IPS DF 6.9 (cell line): ENCODE data around the gene RIMBP2.

ENCODE experiments used
- DNase-seq: peaks from one replicate; pipeline ENCODE4 v3.0.0-alpha.2; 2013; ENCODE audit warnings: low read depth, low spot score
- H3K27ac ChIP-seq: one replicate; pipeline ENCODE4 v1.5.1; 2013; ENCODE audit warnings: low read length, control low read depth
- H3K27me3 ChIP-seq: 2 replicates; pipeline ENCODE4 v1.6.1; 2013; ENCODE audit warnings: mild to moderate bottlenecking, low read length; ENCODE audit not compliant: control insufficient read depth, insufficient read depth
- H3K36me3 ChIP-seq: 2 replicates; pipeline ENCODE4 v1.6.1; 2013; ENCODE audit warnings: low read length; ENCODE audit not compliant: control insufficient read depth, insufficient read depth
- H3K4me1 ChIP-seq: 2 replicates; pipeline ENCODE4 v1.6.1; 2013; ENCODE audit warnings: low read length; ENCODE audit not compliant: control insufficient read depth, insufficient read depth
- H3K4me3 ChIP-seq: 2 replicates; pipeline ENCODE4 v1.5.1; 2013; ENCODE audit warnings: mild to moderate bottlenecking, low read length
- H3K9me3 ChIP-seq: 2 replicates; pipeline ENCODE4 v1.6.1; 2013; ENCODE audit warnings: low read length, inconsistent platforms; ENCODE audit not compliant: control insufficient read depth, insufficient read depth
- WGBS: extraction: QIAGEN DNeasy Blood & Tissue Kit; methylation state at CpG from one replicate; pipeline ENCODE4 v1.1.7; 2013; ENCODE audit warnings: mixed read lengths, missing lambda C conversion rate; ENCODE audit not compliant: insufficient read length, insufficient coverage; 5-methylcytosine and 5-hydroxymethylcytosine counted together

The RIMBP2 gene

GRCh38 chr12:130425698-130426245 is 290.3 kb downstream of the RIMBP2 start:
- Histone ChIP-seq H3K27me3 (no peaks in the 10 kb centered on the region; the same call in 1 of the 2 replicates), H3K4me1 (no peaks in the 10 kb centered on the region; the same call in 1 of the 2 replicates), H3K36me3 (no peaks in the 10 kb centered on the region; the same call in 1 of the 2 replicates), H3K4me3 (no peak overlapping the region), H3K9me3 (peaks cover 43% of the 10 kb centered on the region), H3K27ac (no peak overlapping the region)
- no CpG with 5 or more reads among the region's 20 CpGs for WGBS
- no peak for DNase-seq

DNA sequence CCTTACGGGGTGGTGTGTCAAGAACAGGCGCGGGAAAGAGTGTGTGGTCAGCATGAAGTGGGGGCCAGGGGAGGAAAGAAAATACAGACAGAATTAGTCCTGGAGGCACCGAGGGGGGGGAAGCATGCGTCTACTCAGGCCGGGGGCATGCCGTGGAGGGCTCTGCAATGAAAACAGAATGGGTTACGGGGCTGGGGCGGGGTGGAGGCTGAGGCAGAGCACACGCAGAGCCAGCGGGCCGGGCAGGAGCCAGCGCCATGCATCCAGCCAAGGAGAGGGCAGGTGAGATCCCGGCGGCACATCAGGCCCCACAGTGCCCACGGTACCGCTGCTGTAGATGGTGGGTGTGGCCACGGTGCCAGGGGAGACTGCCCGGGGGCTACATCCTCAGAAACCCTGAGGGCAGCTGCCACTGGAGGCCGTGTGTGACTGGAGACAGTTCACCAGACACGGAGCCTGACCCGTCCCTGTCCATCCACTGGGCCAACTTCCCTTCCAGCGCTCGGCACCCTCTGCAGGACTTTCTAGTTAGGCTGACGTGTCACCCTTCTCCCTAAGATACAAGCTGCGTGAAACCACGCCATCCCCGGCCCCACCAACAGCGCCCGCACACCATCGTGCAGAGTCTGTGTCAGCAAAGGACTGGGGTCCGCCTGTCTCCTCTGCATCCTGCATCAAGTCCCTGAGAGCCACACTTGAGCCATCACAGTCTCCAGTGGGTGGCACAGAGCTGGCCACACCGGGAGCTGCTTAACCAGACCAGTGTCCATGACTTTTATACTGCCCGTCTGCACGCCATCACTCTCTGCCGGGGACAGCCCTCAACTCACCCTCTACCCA is 291.0 kb downstream of the RIMBP2 start:
- Histone ChIP-seq H3K4me1 (no peaks in the 10 kb centered on the region; the same call in 1 of the 2 replicates), H3K9me3 (peaks cover 44% of the 10 kb centered on the region), H3K36me3 (no peaks in the 10 kb centered on the region; the same call in 1 of the 2 replicates), H3K27me3 (no peaks in the 10 kb centered on the region; the same call in 1 of the 2 replicates), H3K27ac (no peak overlapping the region), H3K4me3 (no peak overlapping the region)
- no CpG with 5 or more reads among the region's 36 CpGs for WGBS
- DNase-seq = no peak

DNA sequence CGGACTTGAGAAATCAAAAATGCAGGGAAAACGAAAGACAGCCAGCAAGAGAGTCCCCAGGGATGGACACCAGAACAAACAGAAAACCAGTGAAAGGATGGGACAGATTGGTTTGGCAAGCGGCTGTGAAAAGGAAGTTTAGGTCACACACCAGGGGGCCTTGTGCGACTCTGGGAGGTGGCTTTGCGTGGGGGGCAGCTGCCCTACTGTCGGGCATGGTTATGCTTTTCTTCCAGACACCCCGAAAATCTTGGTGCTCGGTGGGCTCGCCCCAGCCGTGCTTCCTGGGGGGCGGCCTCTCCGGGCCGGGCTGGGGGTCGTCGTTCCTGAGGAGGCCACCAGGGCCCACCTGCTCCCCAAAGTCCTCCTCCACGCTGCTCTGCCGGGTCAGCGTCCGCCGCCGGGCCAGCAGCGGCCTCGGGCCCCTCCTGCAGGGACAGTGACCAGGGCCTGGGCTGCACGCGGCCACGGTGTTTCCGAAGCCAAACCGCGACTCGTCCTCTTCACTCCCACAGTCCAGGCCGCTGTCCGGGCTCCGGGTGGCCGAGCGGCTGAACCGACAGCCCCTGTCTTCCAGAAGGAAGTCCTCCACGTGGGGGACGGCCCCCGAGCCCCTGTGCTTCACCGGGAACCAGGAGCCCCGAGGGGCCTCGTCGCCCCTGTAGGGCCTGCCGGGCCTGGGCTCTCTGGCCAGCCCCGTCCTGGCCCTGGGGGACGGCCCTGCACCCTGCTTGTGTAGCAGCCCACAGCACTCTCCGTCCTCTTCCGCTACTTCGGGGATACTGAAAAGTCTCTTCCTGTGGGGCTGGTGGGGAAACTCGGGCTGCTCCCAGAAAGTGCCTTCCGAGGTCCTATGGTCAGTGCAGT is 291.9 kb downstream of the RIMBP2 start:
- no peak overlapping the region for H3K27ac ChIP-seq
- H3K4me3 ChIP-seq = no peak overlapping the region
- H3K36me3 ChIP-seq = no peaks in the 10 kb centered on the region; the same call in 1 of the 2 replicates
- no CpG with 5 or more reads among the region's 51 CpGs for WGBS
- DNase-seq = no peak
- H3K27me3 ChIP-seq = no peaks in the 10 kb centered on the region; the same call in 1 of the 2 replicates
- H3K4me1 ChIP-seq = no peaks in the 10 kb centered on the region; the same call in 1 of the 2 replicates
- H3K9me3 ChIP-seq = peaks cover 41% of the 10 kb centered on the region

DNA sequence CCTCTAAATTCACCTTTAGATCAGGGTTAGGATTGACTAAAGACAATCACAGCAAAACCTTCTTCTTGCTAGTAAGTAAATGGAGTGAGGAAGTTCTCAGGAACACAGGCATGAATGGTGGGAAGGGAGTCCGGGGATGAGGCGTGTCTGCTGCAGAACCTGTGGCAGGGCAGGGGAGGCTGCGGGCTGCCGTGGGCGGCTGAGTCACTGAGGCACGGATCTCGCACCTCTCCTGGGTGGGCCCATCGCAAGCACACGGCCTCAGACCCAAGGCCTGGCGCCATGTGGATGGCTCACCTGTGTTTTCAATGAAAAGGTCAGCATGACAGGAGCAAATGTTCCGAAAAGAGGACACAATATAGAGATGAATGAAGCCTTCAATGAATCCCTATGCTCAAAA is 293.0 kb downstream of the RIMBP2 start:
- WGBS = no CpG with 5 or more reads among the region's 11 CpGs
- Histone ChIP-seq H3K36me3 (no peaks in the 10 kb centered on the region; the same call in 1 of the 2 replicates), H3K27me3 (no peaks in the 10 kb centered on the region; the same call in 1 of the 2 replicates), H3K27ac (no peak overlapping the region), H3K4me3 (no peak overlapping the region), H3K9me3 (peaks cover 43% of the 10 kb centered on the region), H3K4me1 (no peaks in the 10 kb centered on the region; the same call in 1 of the 2 replicates)
- no peak for DNase-seq

GRCh38 chr12:130422676-130423075 is 293.4 kb downstream of the RIMBP2 start:
- Histone ChIP-seq H3K36me3 (no peaks in the 10 kb centered on the region; the same call in 1 of the 2 replicates), H3K4me1 (no peaks in the 10 kb centered on the region; the same call in 1 of the 2 replicates), H3K27me3 (no peaks in the 10 kb centered on the region; the same call in 1 of the 2 replicates), H3K4me3 (no peak overlapping the region), H3K27ac (no peak overlapping the region), H3K9me3 (peaks cover 40% of the 10 kb centered on the region)
- no peak for DNase-seq
- no CpG with 5 or more reads among the region's 8 CpGs for WGBS

DNA sequence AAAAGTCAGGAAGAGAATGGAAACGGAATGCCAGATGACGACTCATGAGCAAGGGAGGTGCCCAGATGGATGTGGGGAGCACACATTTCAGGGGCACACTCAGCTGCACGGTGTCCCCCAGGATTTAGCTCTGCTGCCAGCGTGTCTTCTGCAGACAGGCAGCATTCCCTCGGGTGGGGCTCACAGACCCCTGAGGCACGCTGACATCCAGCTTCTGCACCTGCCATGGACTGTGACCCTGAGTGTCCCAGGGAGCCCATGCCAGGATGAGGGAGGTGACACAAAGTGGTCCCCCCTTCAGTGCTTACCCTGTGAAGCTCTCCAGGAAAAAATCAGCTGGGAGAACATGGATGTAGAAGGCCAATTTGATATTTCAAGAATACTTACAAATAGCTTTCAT is 294.2 kb downstream of the RIMBP2 start:
- Histone ChIP-seq H3K4me3 (no peak overlapping the region), H3K27ac (no peak overlapping the region), H3K4me1 (no peaks in the 10 kb centered on the region; the same call in 1 of the 2 replicates), H3K9me3 (peaks cover 36% of the 10 kb centered on the region), H3K27me3 (no peaks in the 10 kb centered on the region; the same call in 1 of the 2 replicates), H3K36me3 (no peaks in the 10 kb centered on the region; the same call in 1 of the 2 replicates)
- DNase-seq = no peak
- WGBS = no CpG with 5 or more reads among the region's 6 CpGs

DNA sequence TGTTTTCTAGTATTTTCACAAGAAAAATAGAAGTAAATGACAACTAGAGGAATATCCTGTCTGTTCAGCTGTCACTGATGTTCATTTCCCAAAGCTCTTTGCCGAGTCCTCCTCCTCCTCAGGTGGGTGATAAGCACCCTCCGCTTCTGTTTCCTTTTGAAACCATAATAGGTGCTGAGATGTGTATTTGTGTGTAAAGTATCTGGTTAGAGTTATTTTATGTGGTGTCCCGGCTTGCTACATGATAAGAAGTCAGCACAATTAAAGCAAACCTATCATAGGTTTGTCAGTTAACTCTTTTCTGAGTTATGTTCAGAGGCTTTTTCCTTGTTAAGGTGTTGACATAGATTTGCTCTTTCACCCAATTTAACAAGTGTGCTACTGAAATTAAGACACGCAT is 296.0 kb downstream of the RIMBP2 start:
- WGBS = no CpG with 5 or more reads among the region's 4 CpGs
- DNase-seq = no peak
- Histone ChIP-seq H3K36me3 (no peaks in the 10 kb centered on the region; the same call in 1 of the 2 replicates), H3K27ac (no peak overlapping the region), H3K4me1 (no peaks in the 10 kb centered on the region; the same call in 1 of the 2 replicates), H3K9me3 (peaks cover 26% of the 10 kb centered on the region), H3K27me3 (no peaks in the 10 kb centered on the region; the same call in 1 of the 2 replicates), H3K4me3 (no peak overlapping the region)

DNA sequence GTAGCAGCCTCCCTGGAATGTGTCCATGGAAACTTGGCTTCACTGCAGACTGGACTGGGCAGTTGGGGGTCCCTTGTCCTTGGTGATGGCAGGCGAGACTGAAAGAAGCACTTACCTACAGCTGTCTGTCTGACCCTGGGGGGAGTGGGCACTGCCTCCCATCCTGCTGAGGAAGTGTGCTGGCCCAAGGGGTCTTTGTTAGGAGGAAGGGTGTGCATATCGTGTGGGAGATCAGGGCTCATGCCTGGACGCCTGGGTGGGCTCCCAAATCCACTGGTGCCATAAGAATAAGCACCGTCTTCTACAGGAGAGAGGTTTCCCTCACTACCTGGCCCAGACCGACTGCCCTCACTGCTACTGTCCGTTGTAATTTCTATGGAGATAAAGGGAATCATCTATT is 297.0 kb downstream of the RIMBP2 start:
- no peaks in the 10 kb centered on the region; the same call in 1 of the 2 replicates for H3K36me3 ChIP-seq
- peaks cover 24% of the 10 kb centered on the region for H3K9me3 ChIP-seq
- no peaks in the 10 kb centered on the region; the same call in 1 of the 2 replicates for H3K4me1 ChIP-seq
- no peak overlapping the region for H3K27ac ChIP-seq
- no peak overlapping the region; the same call in 1 of the 2 replicates for H3K4me3 ChIP-seq
- WGBS = no CpG with 5 or more reads among the region's 6 CpGs
- H3K27me3 ChIP-seq = no peaks in the 10 kb centered on the region; the same call in 1 of the 2 replicates
- no peak for DNase-seq

GRCh38 chr12:130418251-130418650 is 297.8 kb downstream of the RIMBP2 start:
- no CpG with 5 or more reads among the region's 3 CpGs for WGBS
- no peaks in the 10 kb centered on the region; the same call in 1 of the 2 replicates for H3K27me3 ChIP-seq
- H3K36me3 ChIP-seq = no peaks in the 10 kb centered on the region
- no peak overlapping the region for H3K4me3 ChIP-seq
- peaks cover 24% of the 10 kb centered on the region for H3K9me3 ChIP-seq
- H3K4me1 ChIP-seq = no peaks in the 10 kb centered on the region
- no peak overlapping the region for H3K27ac ChIP-seq
- DNase-seq = no peak

- Histone ChIP-seq H3K9me3 (peaks cover 21% of the 10 kb centered on the region), H3K4me3 (no peak overlapping the region), H3K27ac (no peak overlapping the region), H3K27me3 (no peaks in the 10 kb centered on the region; the same call in 1 of the 2 replicates), H3K36me3 (no peaks in the 10 kb centered on the region), H3K4me1 (no peaks in the 10 kb centered on the region)
- WGBS = no CpG with 5 or more reads among the region's 7 CpGs
- DNase-seq = no peak
Observed at GRCh38 chr12:130414381-130414780, 301.7 kb downstream of the RIMBP2 start.
